Measurements from ENCODE around the gene E2F1. TPM values are rescaled to one million over a fixed set of nuclear protein-coding genes. Genes with fewer than 3 reads are reported as not detected.

Gene E2F1, protein sequence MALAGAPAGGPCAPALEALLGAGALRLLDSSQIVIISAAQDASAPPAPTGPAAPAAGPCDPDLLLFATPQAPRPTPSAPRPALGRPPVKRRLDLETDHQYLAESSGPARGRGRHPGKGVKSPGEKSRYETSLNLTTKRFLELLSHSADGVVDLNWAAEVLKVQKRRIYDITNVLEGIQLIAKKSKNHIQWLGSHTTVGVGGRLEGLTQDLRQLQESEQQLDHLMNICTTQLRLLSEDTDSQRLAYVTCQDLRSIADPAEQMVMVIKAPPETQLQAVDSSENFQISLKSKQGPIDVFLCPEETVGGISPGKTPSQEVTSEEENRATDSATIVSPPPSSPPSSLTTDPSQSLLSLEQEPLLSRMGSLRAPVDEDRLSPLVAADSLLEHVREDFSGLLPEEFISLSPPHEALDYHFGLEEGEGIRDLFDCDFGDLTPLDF
- 13.2 TPM for polyA plus RNA-seq (2013, experiment 1 of 2; ENCODE audit: insufficient read length)
- 12.6 TPM for polyA plus RNA-seq (2013, experiment 2 of 2; ENCODE audit: insufficient read length)

DNA sequence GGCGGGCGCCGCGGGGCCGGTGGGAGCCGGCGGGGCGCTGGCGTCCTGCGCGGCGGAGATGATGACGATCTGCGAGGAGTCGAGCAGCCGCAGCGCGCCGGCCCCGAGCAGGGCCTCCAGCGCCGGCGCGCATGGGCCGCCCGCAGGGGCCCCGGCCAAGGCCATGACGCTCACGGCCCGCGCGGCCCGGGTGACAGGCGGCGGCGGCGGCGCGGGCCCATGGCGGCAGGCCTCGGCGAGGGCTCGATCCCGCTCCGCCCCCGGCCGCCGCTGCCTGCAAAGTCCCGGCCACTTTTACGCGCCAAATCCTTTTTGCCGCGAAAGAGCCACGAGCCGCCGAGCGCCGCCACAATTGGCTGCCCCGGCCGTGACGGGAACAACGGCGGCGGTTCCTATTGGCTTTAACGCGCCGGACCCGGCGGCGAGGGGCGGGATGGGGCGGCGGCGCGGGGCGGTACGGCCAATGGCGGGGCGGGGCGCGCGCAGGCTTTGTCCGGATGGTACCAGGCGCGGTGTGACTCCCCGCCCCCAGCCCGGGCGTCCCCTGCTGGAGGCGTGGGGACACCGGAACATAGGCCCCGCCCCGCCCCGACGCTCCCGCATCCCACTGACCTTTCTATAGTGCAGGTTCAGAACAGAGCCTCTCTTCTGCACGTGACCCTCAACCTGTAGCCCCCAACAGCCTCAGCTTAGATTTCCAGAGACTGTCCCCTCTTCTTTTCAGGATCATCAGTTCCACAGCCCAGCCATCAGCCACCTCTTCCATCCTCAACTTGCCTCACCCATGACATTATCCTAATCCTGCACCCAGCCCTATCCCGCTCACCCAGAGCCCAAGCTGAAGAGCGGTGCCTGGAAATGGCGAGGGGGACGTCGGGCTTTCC, at the start of gene E2F1:
Gene E2F1, minus strand, starts transcription at position 286 of the 884 bp plus-strand sequence. Its CDS starts 121 bp downstream, at position 165.
- DNase-seq, result peak; percentile 95

DNA sequence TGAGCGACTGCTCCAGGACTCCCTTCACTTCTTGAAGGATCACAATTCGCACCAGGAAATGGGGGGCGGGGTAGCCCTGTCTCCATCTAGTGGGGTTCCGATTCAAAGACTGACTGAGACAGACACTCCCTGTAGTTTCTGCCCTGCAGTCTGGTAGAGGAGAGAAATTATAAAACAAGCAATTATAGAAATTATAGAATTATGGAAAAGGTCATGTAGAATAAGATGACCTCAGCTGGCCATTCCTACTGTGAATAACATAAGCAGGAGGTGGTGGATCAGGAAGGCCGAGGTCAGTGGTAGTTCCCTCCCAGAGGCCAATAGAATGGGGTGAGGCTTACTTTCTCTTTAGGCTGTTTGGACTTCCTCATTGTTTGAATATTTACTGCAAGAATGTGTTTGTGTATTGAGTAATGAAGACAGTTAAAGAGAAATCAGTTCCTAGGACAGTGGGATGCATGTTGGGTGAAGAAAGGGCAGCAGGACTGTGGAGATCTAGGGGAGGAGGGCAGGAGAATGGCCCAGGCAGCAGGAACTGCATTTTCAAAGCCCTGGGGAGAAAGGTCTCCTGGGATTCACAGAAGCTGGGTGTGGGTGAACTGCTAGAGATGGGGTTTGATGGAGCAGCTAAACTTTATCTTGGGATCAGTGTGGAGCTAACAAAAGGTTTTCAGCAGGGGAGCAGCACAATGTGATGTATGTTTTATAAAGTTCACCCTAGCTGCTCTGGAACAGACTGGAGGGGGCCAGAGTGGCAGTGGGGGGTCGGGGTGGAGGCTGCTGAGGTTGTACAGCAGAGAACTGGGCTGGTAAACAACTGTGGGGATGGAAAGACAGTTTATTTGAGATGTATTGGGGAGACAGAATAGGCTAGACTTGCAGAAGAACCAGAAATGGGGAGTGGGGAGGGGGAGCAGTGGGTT, 47.7 kb upstream of the E2F1 start:
- DNase-seq, result peak; percentile 89

DNA sequence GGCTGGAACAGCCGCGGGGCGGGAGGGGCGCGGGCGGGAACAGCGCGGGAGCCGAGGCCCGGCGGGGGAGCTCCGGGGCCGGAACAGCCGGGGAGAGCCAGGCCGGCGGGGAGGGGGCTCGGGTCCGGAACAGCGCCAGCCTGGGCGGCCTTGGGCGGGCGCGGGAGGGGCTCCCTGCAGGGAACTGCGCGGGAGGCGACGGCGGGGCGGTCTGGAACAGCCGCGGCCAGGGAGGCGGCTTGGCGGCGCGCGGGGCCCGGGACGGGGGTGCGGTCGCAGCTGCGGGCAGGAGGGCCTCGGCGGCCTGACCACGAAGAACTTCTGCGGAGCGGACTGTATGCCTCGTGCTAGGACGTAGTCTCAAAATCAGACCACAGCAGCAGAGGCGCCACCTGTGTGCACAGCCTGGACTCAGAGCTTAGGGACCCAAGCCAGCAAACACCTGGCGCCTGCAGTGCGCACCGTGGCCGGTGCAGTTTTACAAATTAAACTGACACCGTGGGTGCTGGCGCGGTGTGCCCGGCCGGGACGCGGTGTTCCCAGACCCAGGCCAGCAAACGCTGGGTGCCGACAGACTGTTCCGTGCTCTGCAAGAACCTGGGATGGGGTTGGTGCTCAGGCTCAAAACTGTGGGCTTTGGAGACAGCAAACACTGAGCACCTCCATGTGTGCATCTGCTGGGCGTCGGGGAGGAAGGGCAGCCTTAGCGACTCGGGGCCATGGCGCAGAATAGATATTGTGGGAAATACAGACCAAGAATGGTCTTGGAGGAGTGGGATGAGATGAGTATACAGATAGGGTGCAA, 46.2 kb upstream of the E2F1 start:
- DNase-seq, result no peak

DNA sequence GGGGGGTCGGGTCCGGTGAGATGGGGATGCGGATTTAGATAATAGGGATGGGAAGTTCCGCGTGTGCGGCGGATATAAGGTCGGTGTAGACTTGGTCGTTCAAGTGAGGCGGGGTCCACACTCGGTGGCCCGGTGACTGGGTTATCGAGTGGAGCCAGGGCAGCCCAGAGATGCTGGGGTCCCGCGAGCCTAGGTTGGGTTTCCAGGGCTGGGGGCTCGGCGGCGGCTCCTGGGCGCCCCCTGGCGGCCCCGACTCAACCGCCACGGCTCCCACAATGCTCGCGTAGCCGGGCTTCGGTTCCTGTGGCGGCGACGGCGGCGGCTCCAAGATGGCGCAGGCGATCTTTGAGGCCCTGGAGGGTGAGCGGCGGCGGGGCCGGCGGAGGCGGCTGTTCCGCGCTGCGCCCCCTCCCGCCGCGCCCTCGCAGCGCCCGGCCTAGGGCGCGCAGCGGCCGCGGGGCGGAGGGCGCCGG, 45.5 kb upstream of the E2F1 start, which contains the start of gene ZNF341:
Gene ZNF341, plus strand, starts transcription at position 304 of the 473 bp plus-strand sequence. Its CDS starts 26 bp downstream, at position 330.
- DNase-seq, result peak; percentile 91

DNA sequence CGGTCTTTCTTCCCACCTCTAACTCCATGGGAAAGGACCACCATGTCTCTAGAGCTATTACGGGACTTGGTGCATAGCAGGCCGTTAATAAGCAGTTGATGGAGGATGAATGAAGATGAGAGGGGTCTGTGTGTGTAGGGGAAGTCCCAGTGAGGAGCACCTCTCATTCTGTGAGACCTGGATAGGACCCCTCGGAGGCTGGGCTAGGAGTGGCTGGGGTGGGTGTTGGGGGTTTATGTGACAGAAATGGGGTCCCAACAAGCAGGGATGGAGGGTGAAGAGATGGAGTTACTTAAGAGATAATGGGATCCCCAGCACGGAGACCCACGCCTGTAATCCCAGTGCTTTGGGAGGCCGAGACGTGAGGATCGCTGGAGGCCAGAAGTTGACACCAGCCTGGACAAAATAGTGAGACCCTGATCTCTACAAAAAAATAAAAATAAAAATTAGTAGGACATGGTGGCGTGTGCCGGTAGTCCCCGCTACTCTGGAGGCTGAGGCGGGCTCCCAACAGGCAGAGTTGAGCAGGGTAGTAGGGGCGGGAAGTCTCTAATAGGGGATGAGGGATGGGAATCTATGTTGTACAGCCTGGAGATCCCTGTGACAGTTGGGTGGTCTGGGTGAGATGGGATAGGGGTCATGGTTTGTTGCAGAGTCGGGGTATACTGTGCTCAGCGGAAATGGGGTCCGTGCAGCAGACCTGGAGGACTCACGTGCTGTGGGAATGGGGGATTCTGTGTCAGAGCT, 44.9 kb upstream of the E2F1 start:
- no peak for DNase-seq

DNA sequence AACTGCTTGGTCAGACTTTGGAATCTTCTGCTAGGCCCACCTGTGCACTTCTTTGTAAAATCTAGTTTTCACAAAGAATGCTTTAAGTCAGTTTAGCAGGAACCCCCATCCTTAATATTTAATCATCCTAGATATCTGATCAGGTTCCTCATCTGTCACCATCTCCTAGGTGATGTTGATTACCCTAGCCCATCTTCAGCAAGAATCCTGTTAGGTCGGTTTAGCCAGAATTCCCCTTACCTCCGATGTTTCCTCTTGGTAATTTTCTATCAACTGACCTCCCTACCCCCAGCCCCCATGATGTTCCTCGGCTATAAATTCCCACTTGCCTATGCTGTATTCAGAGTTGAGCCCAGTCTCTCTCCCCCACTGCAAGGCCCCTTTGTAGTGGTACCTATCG, 42.9 kb upstream of the E2F1 start:
- no peak for DNase-seq

DNA sequence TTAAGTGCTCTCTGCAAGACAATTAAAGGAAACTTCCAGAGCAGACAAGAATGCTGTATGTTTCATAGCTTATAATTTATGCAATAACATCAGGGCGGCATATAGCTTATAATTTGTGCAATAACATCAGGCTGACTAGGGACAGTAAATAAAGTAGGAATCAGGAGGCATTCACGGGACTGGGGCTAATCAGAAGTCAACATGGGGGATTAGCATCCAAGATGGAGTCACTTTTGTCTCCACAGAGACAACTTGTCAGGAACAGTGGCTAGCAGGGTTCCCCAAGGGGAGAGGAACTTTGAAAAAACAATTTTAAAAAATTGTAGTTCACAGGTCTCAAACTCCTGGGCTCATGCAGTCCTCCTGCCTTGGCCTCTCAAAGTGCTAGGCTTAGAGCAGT, 42.3 kb upstream of the E2F1 start:
- DNase-seq, result no peak

DNA sequence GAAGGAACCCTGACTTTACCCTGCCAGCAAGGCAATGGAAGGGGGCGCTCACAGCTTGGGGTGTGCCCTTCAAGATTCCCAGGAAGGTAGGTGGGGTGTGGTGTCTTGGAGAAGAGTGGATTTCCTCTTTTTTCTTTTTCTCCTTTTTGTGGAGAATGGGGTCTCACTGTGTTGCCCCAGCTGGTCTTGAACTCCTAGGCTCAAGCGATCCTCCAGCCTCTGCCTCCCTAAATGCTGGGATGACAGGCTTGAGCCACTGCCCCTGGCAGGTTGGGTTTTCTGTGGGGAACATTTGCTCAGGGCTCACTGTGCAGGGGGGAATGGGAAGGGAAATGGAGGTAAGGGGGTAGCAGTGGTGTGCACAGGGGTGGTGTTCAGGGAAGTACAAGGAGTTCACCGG, 41.6 kb upstream of the E2F1 start:
- DNase-seq, result no peak

DNA sequence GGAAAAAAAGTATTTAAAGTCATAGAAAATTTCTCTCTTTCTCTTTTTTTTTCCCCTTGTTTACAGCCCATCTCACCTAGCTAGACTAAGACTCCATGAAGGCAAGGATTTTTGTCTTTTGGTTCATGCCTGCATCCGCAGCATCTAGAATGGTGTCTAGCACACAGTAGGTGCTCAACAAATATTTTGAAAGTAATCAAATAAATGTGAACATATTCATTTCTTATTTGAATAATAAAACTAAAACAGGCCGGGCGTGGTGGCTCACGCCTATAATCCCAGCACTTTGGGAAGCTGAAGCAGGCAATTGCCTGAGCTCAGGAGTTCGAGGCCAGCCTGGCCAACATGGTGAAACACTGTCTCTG, 40.9 kb upstream of the E2F1 start:
- no peak for DNase-seq

DNA sequence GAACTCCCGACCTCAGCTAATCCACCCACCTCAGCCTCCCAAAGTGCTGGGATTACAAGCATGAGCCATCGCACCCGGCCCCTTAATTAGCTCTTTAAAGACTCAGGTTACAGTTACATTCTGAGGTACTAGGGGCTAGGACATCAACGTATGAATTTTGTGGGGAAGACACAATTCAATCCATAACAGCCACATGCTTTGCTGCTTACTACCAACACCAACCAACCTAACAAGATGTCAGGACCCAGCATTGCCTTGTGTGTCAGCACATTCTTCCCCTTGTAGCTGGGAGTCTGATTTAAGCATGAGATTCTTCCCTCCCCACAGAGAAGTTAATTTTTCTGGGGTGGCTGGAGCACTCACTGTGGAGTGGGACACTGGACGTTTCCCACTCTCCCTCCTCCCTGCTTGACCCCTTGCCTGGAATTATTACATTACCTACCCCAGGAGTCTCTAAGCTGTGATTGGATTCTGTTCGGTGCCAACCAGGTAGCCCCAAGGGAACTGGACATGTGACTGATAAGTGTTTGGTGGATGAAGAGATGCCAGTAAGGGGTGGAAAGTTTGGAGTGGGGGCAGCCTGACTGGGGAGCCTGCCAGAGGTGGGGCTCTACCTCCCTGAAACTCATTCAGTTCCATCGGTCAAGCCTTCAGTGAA, 39.6 kb upstream of the E2F1 start:
- DNase-seq, result no peak

DNA sequence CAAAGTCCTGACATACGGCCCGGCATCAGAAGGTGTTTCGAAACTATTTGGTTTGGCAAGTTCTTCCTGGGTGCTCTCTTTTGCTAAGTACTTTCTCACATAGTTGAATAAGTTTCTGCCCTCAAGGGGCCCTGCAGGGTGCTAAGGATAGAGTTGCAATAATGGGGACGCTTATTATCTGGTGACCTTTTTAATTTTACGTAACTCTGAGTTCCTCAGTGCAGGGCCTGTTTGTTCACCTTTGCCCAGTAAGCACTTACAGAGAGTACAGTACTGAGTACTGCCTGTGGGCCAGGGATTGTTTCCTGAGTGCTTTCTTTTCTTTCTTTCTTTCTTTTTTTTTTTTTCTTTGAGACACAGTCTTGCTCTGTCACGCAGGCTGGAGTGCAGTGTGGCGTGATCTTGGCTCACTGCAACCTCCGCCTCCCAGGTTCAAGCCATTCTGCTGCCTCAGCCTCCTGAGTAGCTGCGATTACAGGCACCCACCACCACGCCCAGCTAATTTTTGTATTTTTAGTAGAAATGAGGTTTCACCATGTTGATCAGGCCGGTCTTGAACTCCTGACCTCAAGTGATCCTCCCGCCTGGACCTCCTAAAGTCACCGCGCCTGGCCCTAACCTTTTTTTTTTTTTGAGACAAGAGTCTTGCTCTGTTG, 38.4 kb upstream of the E2F1 start:
- DNase-seq, result no peak

DNA sequence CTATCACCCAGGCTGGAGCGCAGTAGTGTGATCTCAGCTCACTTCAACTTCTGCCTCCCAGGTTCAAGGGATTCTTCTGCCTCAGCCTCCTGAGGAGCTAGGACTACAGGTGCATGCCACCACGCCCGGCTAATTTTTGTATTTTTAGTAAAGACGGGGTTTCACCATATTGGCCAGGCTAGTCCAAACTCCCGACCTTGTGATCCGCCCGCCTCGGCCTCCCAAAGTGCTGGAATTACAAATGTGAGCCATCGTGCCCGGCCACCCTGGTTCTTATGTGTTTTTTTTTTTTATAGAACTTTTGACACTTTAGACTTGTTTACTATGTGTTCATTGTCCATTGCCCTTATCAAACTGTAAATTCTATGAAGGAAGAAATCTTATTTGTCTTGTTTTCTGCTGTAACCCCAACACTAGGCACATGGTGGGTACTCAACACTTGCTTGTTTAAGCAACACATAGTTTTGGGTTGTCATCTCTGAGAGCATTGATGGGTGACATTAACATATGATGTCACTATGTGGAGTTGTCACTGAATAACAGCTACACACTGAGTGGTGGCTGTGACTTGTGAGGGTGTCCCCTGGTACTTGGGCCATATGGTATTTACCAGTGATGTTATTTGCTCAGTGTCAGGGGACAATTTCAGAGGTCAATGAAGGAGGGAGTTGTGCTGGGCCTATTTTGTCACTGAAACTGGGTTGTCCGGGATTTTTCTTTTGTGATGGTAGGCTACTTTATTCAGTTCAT, 35.4 kb upstream of the E2F1 start:
- DNase-seq, result no peak

DNA sequence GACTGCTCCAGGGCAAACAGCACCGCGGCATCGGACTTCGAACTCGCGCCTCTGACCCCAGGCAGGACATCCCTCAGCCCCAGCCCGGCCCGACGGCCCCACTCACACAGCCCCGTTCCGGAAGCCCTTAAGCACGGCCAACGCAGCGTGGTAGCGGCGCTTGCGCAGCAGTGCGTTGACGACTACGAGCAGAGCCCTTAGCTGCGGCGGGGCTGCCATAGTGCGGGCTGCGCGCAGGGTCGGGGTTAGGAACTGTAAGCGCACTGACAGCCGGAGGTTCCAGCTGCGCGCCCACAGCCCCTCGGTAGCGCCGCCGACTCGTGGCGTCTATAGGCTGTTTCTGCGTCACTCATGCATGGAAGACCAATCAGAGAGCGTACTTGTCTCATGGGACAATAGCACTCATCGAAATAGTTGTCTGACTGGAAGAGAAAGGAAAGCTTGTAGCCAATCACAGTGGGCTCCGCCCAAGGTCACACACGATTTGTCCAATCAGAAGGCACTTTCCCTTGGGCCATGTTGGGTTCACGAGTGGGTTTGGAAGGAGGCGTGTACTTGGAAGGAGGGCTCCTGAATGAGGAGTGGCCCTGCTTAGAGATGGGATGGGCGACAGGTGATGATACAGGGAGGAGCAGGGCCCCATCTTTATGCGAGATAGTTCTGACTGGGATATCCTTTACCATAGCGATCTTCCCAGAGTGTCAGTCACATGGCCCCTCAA, 34.0 kb upstream of the E2F1 start, which contains the start of gene PXMP4:
Gene PXMP4, minus strand, starts transcription at position 322 of the 721 bp plus-strand sequence. Its CDS starts 103 bp downstream, at position 219.
- peak; percentile 99 for DNase-seq

DNA sequence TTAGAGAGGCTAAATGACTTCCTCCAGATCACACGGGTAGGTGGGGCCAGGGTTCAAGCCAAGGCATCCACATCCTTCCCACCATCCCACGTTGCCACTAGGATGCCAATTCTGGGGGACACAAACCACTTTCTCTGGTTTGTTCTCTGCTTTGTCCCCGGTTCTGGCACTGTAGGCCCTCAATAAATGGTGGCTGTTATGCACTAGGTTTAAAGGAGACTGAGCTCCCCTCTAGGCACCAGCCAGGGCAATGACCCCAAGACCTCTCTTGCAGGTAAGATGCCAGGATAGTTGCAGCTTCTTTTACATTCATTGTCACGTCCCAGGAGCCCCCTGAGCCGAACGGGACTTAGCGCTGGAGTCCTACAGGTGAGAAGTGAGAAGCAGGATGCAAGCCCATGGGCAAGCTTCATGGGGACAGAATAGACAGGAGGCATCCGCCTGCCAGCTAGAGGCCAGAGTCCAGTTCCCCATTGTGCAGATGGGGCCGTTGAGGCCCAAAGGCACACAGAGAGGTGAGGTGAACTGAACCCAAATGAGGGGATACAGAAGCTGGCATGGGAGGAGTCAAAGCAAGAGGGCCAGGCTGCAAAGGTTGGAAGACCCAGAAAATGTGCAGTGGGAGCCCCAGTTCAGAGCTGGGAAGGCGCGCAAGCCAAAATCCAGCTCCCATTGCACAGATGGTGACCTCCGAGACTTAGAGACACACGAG, 33.2 kb upstream of the E2F1 start:
- DNase-seq, result no peak

DNA sequence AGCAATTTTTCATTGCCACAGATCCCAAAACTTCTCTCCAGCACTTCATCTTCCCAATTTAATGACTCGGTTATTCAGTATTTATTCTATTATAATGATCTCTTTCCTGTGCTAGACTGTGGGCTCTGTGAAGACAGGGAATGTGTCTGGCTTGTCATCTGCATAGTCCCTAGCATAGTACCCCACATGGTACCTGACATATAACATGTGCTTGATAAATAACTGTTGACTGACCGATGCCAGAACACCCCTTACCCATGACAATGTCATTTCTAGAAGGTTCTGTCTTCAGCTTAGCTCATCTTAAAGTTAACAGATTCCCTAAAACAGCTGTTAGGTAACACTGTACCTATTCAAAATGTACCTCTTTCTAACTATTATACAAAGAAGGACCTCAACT, 30.3 kb upstream of the E2F1 start:
- DNase-seq, result no peak

DNA sequence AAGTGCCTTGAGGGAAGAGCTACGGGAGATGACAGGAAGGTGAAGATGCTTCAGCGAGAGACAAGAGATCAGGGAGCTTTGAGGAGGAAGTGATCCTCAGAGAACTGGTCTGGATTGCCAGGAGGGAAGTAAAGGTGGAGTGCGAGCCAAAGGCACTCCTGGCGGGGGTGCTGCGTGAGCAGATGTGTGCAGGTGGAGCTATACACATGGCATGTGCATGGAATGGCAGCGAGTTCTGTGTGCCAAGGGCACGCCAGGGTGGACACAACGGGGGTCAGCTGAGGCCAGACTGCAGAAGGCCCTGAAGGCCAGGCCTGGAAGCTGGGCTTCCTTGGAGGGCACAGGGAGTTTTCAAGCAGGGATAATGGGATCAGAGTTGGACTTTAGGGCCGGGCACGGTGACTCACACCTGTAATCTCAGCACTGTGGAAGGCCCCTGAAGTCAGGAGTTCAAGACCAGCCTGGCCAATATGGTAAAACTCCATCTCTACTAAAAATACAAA, 27.7 kb upstream of the E2F1 start:
- no peak for DNase-seq

DNA sequence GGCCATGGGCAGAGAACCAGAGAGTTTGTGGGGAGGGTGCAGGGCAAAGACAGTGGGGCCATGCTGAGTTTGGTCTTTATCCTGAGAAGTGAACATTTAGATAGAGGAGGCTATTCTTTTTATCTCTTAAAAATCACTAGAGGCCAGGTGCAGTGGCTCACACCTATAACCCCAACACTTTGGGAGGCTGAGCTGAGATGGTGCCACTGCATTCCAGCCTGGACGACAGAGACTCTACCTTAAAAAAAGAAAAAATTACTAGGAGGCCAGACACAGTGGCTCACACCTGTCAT, 25.2 kb upstream of the E2F1 start:
- no peak for DNase-seq
